Astrocyte (in vitro differentiated cells and primary cell): ENCODE data around the gene TSSK3.

Source experiments
- CTCF ChIP-seq: IDR thresholded peaks from 2 replicates; pipeline ENCODE4 v1.5.1; 2011; ENCODE audit warnings: low read depth, mild to moderate bottlenecking, inconsistent platforms, low read length, moderate library complexity; ENCODE audit not compliant: insufficient read depth
- EZH2 ChIP-seq: IDR thresholded peaks from 2 replicates; pipeline ENCODE4 v1.6.1; 2012; ENCODE audit warnings: mild to moderate bottlenecking, low read length, inconsistent platforms; ENCODE audit not compliant: insufficient read depth

GRCh38 chr1:32376199-32376598, 13.9 kb downstream of the TSSK3 start:
- no peak for TF ChIP-seq CTCF
- TF ChIP-seq EZH2 = no peak
